Panc1 (cell line): ENCODE results near the gene UBE2Q1. TPM values are rescaled to one million over a fixed set of nuclear protein-coding genes. Genes with fewer than 3 reads are reported as not detected.

ENCODE experiments used
- ATAC-seq: fragments of 200-7000 bp; cut with Tn5 transposase; 2 replicates; pipeline ENCODE4 v1.9.1; 2020; ENCODE audit warnings: mild to moderate bottlenecking, moderate library complexity
- BruUV-seq: library from RNA; stranded (reverse); fragments of 400-500 nt; replicated peaks from 2 replicates; lab custom pipeline; 2021; lab: Mats Ljungman, UMichigan
- CTCF ChIA-PET: fragments of 300-600 bp; sonication (Branson Sonifier 250); formaldehyde crosslinking; loops from one replicate; lab custom pipeline; 2022; ENCODE audit warnings: antibody characterized with exemption; lab: Charles Lee
- POLR2A ChIA-PET: fragments of 300-600 bp; sonication (Branson Sonifier 250); formaldehyde crosslinking; loops from one replicate; lab custom pipeline; 2022; ENCODE audit warnings: antibody characterized with exemption; lab: Charles Lee
- DNase-seq: peaks from one replicate; pipeline ENCODE4 v3.0.0-alpha.2; 2010; ENCODE audit warnings: low read depth, low spot score
- H3K27ac ChIP-seq: 2 replicates; pipeline ENCODE4 v1.5.1; 2011; ENCODE audit warnings: mild to moderate bottlenecking, low read length, inconsistent platforms
- H3K27me3 ChIP-seq: fragments of 200-500 bp; sonication (Bioruptor generic); 2 replicates; pipeline ENCODE4 v1.6.0; 2014; ENCODE audit warnings: low read length, inconsistent platforms; ENCODE audit not compliant: control insufficient read depth, insufficient read depth
- H3K36me3 ChIP-seq: fragments of 200-500 bp; sonication (Bioruptor generic); 2 replicates; pipeline ENCODE4 v1.5.1; 2014; ENCODE audit warnings: inconsistent platforms, mild to moderate bottlenecking, low read length, moderate library complexity; ENCODE audit not compliant: control insufficient read depth, insufficient read depth
- H3K4me1 ChIP-seq: 2 replicates; pipeline ENCODE4 v1.5.1; 2011; ENCODE audit warnings: inconsistent platforms, mild to moderate bottlenecking, low read length, moderate library complexity; ENCODE audit not compliant: control insufficient read depth, insufficient read depth
- H3K4me3 ChIP-seq, 2 experiments: 2 replicates each; pipeline ENCODE4 v1.5.1; 2011 to 2012; ENCODE audit warnings: low read depth in 2 of 2, low read length in 2 of 2, mild to moderate bottlenecking in 2 of 2, inconsistent platforms in 1 of 2, moderate library complexity in 1 of 2
- H3K9me3 ChIP-seq: fragments of 200-500 bp; sonication (Bioruptor generic); 2 replicates; pipeline ENCODE4 v1.5.1; 2014; ENCODE audit warnings: low read depth, mild to moderate bottlenecking, inconsistent platforms, low read length, moderate library complexity; ENCODE audit not compliant: control insufficient read depth, insufficient read depth
- CTCF ChIP-seq: fragments of 450-650 bp; IDR thresholded peaks from 2 replicates; pipeline ENCODE4 v1.5.1; 2017; ENCODE audit warnings: mild to moderate bottlenecking
- POLR2AphosphoS5 ChIP-seq: IDR thresholded peaks from 2 replicates; pipeline ENCODE4 v1.6.1; 2012; ENCODE audit warnings: mild to moderate bottlenecking, low read depth, low read length, moderate library complexity
- REST ChIP-seq, 2 experiments: IDR thresholded peaks; 2 replicates each; pipeline ENCODE4 v1.6.1; 2011 to 2012; ENCODE audit warnings: low read depth in 2 of 2, control low read depth in 1 of 2, low read length in 1 of 2, mild to moderate bottlenecking in 1 of 2, moderate library complexity in 1 of 2; ENCODE audit not compliant: insufficient read depth in 1 of 2
- SIN3A ChIP-seq: IDR thresholded peaks from 2 replicates; pipeline ENCODE4 v1.6.1; 2012; ENCODE audit warnings: low read depth, mild to moderate bottlenecking, low read length, moderate library complexity, borderline replicate concordance; ENCODE audit not compliant: insufficient read depth
- TCF7L2 ChIP-seq: IDR thresholded peaks from 2 replicates; pipeline ENCODE4 v1.6.1; 2011; ENCODE audit warnings: mild to moderate bottlenecking, low read depth, low read length, inconsistent platforms
- in situ Hi-C: cut with HindIII; loops from 2 replicates; pipeline ENCODE4 v1.10.0; 2016; ENCODE audit warnings: low sequenced_read_pairs, low pct_unique_long_range_greater_than_20kb
- intact Hi-C: fragments of 100-400 bp; cut with micrococcal nuclease; formaldehyde crosslinking; loops from one replicate; pipeline ENCODE4 v1.10.0; 2022; ENCODE audit not compliant: unreplicated experiment
- total RNA-seq: library from RNA; stranded (reverse); gene quantifications from one replicate; pipeline ENCODE4 v1.2.1, GENCODE V29; 2021; ENCODE audit not compliant: unreplicated experiment

The UBE2Q1 gene
- total RNA-seq, 1 experiment from 2014 or later = 96.0 TPM

DNA sequence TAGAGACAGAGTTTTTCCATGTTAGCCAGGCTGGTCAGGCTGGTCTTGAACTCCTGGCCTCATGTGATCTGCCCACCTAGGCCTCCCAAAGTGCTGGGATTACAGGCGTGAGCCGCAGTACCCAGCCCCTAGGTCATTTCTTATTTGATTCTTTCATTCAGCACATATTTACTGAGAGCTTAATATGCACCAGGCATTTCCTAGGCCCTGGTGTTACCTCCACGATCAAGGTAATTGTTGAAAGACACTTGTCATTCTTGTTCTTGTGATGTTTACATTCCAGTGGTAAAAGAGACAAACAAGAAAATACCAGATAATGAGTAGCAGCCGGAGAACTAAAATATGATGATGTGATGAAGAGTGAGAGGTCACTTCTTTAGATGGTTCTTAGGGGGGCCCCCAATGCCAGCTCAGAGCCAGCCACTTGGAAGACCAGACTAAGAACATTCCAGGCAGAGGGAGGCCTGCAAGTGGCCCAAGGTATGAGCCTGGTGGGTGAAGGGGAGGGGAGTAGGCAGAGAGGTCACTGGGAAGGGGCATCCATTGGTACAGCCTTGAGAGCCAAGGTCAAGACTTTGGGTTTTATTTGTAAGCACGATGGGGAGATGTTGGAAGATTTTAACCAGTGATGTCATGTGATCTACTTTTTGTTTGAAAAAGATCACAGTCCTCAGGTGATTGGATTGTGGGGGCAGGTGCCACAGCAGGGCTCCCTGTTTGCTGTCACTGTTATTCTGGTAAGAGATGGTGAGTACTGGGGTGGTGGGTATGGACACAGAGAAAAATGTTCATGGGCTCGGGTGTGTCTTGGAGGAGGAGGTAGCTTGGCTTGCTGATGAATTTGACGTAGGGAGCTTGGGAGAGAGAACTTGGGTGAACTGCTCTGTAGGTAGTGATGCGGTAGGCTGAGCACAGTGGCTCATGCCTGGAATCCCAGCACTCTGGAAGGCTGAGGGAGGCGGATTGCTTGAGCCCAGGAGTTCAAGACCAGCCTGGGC is 18.7 kb downstream of the UBE2Q1 start:
- POLR2A ChIA-PET = no interaction called here
- Histone ChIP-seq H3K9me3 (no peaks in the 10 kb centered on the region), H3K27ac (no peak overlapping the region), H3K4me1 (no peaks in the 10 kb centered on the region), H3K27me3 (peaks cover 2% of the 10 kb centered on the region; the same call in 1 of the 2 replicates), H3K4me3 (no peak overlapping the region), H3K36me3 (no peaks in the 10 kb centered on the region)
- intact Hi-C loops (loop anchor here (5.0 kb wide), 1 partner anchor 47 kb away; no protein-coding TSS in a partner anchor), in situ Hi-C loops (no loop called here)
- ATAC-seq = no peak
- no peak for DNase-seq
- CTCF ChIA-PET = interaction anchor here (0.7 kb wide), 1 partner anchor 325 kb away, joined by 12 read pairs; no protein-coding TSS in a partner anchor
- TF ChIP-seq SIN3A = no peak
- no peak for TF ChIP-seq CTCF
- TF ChIP-seq TCF7L2 = no peak
- no peak for TF ChIP-seq POLR2AphosphoS5
- TF ChIP-seq REST (IDR thresholded peaks at IDR 0.05; ENCODE audit: insufficient read depth in 1 of 2, low read depth in 2 of 2, low read length in 1 of 2) = no peak
- no TSS peak for BruUV-seq

GRCh38 chr1:154536570-154536969 is 21.9 kb downstream of the UBE2Q1 start:
- intact Hi-C loops (loop anchor here (5.0 kb wide), 1 partner anchor 44 kb away; no protein-coding TSS in a partner anchor), in situ Hi-C loops (no loop called here)
- no peaks in the 10 kb centered on the region for H3K36me3 ChIP-seq
- H3K4me1 ChIP-seq = no peaks in the 10 kb centered on the region
- no peak for DNase-seq
- no TSS peak for BruUV-seq
- H3K27me3 ChIP-seq = peaks cover 2% of the 10 kb centered on the region; the same call in 1 of the 2 replicates
- no peaks in the 10 kb centered on the region for H3K9me3 ChIP-seq
- POLR2A ChIA-PET = no interaction called here
- CTCF ChIA-PET = no interaction called here
- ATAC-seq = no peak
- H3K27ac ChIP-seq = no peak overlapping the region
- H3K4me3 ChIP-seq = no peak overlapping the region
- TF ChIP-seq SIN3A (no peak), POLR2AphosphoS5 (no peak), REST (IDR thresholded peaks at IDR 0.05; ENCODE audit: insufficient read depth in 1 of 2, low read depth in 2 of 2, low read length in 1 of 2) (no peak), TCF7L2 (no peak), CTCF (no peak)
